ENCODE results near the gene COL9A3. TPM values are rescaled to one million over a fixed set of nuclear protein-coding genes. Genes with fewer than 3 reads are reported as not detected.

Gene COL9A3
- total RNA-seq, 1 donor, result 0.43 TPM

GRCh38 chr20:62838128-62838891, 21.5 kb downstream of the COL9A3 start:
- no peak for TF ChIP-seq CTCF (IDR thresholded peaks at IDR 0.05; ENCODE audit: insufficient read depth, low read depth, low read length)

GRCh38 chr20:62839261-62839660, 22.4 kb downstream of the COL9A3 start:
- no peak for TF ChIP-seq CTCF (IDR thresholded peaks at IDR 0.05; ENCODE audit: insufficient read depth, low read depth, low read length)
- no peak overlapping the region for H3K4me3 ChIP-seq (ENCODE audit: low read depth, low read length)
- no peak for DNase-seq (ENCODE audit: low read depth)

More at GRCh38 chr20:62838128-62838891, 21.5 kb downstream of the COL9A3 start:
- peak; percentile 88 for DNase-seq (ENCODE audit: low read depth)
- H3K4me3 ChIP-seq (ENCODE audit: low read depth, low read length), result no peak overlapping the region

GRCh38 chr20:62839816-62840215, 23.0 kb downstream of the COL9A3 start:
- TF ChIP-seq CTCF (IDR thresholded peaks at IDR 0.05; ENCODE audit: insufficient read depth, low read depth, low read length), result no peak
- no peak overlapping the region for H3K4me3 ChIP-seq (ENCODE audit: low read depth, low read length)
- no peak for DNase-seq (ENCODE audit: low read depth)

- TF ChIP-seq CTCF (IDR thresholded peaks at IDR 0.05; ENCODE audit: insufficient read depth, low read depth, low read length), result no peak
- no peak overlapping the region for H3K4me3 ChIP-seq (ENCODE audit: low read depth, low read length)
- no peak for DNase-seq (ENCODE audit: low read depth)
These were observed 23.7 kb downstream of the COL9A3 start for GRCh38 chr20:62840244-62841197.

GRCh38 chr20:62841705-62842212, 24.9 kb downstream of the COL9A3 start:
- DNase-seq (ENCODE audit: low read depth), result no peak
- no peak for TF ChIP-seq CTCF (IDR thresholded peaks at IDR 0.05; ENCODE audit: insufficient read depth, low read depth, low read length)
- no peak overlapping the region for H3K4me3 ChIP-seq (ENCODE audit: low read depth, low read length)

GRCh38 chr20:62843656-62844055, 26.8 kb downstream of the COL9A3 start:
- no peak overlapping the region for H3K4me3 ChIP-seq (ENCODE audit: low read depth, low read length)
- no peak for TF ChIP-seq CTCF (IDR thresholded peaks at IDR 0.05; ENCODE audit: insufficient read depth, low read depth, low read length)
- peak; percentile 26 for DNase-seq (ENCODE audit: low read depth)
